CD4-positive, alpha-beta T cell treated with Interleukin-15 for 4 hours (primary cell): ENCODE results near the gene DNAH7.
"Not testable (repeated sequence)": the region's sequence is repeated elsewhere in the genome, so short reads cannot be mapped to it uniquely, and the experiment has no call there.

Source experiments
- DNase-seq: peaks from one replicate; pipeline ENCODE4 v3.0.0-alpha.2; 2020; ENCODE audit warnings: low spot score

Gene DNAH7

DNA sequence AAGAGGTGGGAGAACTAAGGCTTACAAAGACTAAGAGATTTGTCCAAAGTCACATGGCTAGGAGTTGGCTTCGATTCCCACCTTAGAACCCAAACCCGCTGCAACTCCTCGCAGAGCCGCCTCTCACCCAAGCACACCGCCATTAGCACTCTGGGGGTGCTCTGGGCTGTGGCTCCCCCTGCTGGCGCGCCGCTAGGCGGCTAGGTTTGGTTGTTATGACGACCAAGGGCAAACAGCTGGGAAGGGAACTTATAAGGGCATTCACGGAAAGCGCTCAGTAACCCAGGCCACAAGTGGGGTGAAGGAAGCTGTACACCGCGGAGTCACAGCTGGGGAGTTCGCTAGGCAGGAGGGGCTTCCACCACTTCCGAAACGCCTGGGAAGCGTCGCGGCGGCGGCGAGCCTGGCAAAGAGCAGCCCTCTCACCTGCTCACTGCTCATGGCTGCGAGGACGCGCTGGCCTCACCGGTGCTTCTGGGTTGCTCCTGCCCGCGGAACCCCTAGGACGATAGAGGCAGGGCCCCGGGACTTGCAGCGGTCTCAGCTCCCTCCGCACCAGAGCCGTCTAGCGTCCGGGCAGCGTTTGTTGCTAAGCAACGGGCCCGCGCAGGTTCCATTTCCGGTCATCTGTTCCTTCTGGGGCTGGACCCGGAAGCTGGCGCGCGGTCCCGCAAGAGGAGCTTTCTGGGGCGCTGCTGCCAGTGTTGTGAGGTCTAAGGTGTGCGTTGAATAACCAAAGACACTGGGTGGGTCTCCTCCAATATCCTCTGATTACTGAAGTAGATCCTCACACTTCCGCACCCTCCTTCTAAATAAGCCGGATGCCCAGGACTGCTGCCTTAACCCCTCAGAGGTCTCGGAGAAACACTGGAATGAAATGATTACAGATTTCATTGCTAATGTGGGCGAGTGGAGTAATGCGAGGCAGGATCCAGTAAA is at the start of gene DNAH7:
Gene DNAH7, minus strand, starts transcription at position 567 of the 939 bp plus-strand sequence. Its CDS starts 126 bp downstream, at position 441.
- DNase-seq = peak; percentile 97

DNA sequence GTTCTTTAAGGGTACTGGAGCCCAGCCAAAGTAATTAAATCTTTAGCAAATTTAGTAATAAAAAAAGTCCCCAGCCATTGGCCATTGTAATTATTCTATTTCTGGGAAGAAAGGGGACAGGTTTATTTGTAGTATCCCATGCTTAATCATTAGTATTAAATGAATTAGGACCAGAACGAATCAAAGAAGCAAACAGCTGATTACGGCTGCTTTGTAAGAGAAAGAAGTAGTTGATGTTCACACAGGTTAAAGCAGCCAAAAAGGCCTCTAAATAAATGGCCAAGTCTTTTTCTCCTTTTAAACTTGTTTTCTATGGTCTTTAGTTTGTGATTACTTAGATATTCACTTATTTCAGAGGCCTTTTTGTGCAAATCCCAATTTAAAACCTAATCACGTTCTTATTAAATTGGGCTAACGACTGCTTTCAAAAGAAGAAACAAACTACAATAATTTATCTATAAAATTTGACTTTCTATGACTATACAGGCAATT is 48.6 kb upstream of the DNAH7 start:
- DNase-seq = no peak

DNA sequence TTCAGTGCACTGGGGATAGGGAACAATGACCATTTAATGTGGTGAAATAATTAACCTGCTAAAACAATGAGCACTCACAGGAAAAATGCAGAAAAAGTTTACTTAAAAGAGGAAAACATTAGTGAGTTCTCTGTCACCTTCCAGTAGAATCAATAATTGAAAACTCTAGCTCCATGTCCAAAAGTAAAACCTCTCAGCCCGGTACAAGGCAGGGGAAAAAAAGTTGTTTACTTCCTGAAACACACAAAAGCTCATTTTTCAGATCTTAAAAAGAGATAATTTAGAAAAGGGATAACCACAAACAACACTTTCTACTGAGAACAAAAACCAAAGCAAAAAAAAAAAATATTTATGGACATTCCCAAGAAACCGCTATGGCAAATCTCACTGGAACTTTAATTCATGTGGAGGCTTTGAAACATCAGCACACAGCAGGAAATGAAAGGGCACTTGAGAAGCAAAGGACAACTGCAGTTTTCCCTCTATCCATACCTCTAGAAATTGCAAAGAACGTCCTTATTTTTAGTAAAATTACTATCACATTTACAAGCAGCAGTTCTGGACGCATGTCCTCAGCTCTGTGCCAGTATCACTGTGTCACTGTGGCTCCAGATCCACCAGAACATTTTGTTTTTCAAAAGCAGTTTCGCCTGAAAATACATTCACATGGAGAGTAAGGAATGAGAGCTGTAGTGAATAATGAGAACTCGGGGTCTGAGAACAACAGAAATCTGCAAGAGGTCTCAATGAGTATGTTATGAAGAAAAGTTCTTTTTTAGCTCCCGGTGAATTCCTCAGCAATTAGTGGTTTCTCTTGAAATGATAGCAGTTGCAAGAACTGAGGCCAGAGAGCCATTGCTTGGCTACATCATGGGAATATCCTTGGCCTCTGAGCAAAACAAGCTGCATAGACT is 44.7 kb upstream of the DNAH7 start:
- no peak for DNase-seq

DNA sequence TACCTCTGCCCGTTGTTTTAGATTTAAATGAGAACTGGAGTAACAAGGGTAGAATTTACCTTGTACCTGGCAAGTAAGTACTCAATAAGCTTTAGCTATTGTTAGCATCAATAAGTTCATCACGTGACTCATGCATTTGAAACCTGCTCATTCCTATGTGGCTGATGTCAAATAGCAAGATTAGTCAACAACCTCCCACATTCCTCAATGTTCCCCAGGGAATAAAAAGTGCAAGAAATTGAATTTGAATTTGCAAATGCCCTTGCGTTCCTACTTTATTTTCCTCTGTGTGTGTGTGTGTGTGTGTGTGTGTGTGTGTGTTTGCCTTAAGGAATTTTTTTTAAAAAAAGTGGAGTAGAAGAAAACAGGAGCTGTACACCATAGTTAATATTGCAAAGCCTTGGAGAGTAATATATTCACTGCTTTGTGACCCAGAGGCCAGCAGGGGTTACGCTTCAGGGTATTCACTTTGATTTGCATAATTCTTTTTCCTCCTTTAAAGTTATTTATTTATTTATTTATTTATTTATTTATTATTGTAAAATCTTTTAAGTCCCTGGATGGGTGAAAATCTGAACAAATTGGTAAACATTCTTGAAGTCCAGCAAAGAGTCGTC is 43.9 kb upstream of the DNAH7 start:
- DNase-seq = no peak

DNA sequence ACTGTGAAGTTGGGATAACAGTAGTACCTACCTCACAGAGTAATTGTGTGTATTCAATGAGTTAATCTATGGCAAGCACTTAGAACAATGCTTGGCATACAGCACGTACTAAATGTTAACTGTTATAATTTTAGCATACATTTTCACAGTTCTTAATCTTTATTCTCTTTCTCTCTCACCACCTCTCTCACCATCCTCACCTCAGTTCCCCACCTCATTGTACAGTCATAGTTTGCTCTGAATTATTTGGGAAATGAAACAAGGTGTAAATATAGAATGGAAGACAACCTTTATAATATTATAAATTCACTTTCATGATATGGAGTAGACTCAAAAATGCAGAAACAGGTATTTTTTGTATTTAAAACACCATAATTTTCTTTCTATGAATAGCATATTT is 40.0 kb upstream of the DNAH7 start:
- no peak for DNase-seq

DNA sequence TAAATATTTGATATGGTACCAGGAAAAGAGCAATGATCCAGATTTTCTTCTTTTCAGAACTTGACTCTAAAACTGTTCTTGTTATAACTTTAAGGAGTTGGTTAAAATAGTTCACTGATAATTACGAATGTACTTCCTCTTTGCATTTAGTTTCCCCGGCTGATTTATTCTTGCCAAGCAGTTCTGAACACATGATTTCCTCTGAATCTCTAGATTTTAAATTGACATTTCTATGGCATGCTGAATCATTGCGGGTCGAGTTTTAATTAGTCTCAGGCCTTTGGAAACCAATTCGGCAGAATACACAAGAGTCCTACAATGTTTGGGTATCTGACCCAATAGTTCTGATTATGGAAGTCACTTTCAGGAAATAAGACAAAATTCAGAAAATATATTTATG is 37.3 kb upstream of the DNAH7 start:
- DNase-seq = no peak

DNA sequence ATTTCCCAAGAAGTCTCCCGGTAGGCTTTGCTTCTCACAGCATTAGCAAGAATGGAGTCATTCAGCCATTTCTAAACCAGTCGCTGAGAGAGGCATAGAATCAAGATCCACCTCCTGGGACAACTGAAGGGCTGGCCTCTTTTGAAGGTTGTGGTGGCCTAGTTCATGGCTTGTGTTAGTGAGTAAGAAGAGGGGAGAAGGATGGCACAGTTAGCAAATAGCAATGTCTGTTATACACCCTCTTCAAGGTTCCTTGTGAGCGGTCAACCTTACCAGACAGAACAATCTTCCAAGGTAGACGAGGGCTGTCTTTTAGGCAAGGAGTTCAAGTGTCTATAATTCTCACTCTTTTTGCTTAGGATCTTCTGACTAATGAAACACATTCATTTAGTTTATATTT is 35.4 kb upstream of the DNAH7 start:
- DNase-seq = no peak

DNA sequence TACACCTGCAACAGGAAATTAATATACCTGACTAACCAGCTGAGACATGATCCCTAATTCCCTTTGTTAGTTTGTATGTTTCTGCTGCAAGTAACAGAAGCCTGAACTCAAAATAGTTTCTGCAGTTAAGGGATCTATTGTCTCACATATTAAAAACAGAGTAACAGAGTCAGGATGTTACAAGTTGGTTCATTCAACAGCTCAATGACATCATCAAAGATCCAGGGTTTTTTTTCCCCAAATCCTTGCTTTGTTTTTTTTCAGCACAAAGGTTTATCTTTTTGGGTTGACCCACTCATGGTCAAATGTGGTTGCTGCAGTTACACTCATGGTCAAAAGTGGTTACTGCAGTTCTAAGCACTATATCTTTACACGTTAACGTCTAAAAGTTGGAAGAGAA is 35.0 kb upstream of the DNAH7 start:
- DNase-seq = no peak

DNA sequence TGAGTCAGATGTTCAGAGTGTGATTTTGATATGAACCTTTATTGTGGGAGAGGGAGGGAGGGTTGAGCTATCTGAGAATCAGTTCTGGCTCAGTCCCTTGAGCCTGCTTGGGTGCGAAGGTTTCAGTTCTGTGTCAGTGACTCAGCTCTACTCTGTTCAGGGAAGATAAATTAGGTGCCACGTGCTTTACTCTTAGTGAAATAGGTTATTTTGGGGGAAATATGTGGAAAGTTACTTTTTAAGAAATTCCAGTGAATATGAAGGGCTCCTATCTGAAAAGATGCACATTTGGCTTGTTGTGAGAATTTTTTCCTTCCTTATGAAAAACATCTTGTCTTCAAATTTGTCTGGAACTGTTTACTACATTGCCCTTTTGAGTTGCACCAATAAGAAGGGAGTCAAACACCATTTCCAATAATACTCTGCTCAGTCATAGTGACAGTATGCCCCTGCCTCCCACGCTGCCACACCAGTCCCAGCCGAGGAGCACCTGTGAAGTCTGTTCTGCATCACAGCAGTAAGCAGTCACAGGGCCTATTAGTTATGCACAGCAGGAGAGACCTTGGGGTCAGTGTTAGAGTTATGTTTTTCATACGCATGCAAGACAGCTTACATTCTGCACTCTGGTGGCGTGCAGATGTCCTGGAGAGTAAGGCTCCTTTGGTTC is 32.8 kb upstream of the DNAH7 start:
- DNase-seq = no peak

DNA sequence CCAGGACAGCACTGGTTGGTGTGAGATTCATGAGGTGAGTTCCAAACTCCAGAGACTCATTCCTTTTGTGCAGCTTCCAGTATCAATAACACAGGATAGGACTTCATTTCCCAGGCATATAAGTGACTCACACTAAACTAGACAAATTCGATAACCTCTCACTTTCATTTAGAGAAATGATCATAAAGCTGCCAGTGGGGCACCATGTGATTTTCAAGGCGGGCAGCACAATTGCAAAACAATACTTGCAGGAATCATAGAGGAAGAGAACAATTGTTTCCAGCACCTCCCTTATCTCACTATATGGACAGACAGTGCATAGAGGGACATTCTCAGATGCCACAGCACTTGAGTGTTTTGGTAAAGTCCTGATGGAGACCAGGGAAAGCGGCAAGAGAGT is 31.3 kb upstream of the DNAH7 start:
- no peak for DNase-seq

DNA sequence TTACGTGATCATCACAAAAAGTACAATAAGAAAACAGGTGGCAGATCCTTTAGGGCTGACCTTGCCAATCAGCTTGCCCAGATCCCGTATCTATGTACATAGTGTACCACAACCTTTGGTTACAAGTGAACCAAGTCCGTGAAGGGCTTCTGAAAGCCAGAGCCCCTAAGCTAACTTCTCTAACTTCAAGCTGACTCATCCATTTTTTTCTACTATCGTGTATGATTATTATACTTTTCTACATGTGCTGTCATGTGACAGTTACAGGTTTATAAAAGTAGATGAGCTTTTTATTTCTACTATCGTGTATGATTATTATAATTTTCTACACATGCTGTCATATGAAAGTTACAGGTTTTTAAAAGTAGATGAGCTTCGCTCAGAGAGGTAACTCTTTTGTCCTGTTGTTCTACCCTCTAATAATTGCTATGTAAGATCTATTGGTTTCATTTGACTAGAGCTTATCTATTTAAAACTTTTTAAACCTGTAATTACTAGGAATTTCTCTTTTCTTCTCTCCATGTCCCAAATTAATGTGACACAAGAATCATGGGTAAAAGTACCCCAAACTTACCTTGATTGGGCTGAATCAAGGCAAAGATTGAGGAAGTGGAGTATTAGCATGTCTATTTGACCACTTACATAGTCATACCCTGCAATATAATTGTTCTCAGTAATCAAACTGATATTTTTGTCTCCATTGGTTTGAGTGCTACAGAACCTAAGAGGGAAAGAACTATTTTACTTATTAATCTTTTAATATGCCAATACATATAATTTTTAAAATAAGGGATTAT is 29.4 kb upstream of the DNAH7 start:
- DNase-seq = no peak

DNA sequence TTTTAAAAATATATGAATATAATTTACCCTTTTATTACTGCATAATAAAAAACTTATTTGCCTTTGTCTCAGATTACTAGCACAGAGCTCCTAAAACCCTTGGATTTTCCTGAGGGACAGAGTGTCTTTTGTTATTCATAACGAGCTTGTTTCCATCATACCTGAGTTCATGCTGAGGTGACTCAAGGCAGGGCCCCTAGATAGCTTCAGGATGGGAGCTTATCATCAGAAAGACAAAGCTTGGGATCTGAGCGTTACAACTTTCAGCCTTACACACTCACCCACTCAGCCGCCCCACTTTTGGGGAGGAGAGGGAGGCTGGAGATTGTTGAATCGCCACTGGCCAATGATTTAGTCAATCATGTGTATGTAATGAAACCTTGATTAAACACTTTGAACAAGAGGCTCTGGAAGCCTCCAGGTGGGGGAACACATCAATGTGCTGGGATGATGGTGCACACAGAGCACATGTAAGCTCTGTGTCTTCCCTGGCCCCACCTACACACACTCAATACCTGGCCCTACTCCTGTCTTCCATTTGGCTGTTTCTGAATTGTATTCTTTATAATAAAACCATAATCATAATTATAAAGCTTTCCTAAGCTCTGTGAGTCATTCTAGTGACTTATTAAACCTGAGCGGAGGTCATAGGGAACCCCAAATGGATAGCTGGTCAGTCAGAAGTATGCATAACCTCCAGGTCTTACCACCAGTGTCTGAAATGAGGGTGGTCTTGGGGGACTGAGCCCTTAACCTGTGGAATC is 28.5 kb upstream of the DNAH7 start:
- DNase-seq = no peak

DNA sequence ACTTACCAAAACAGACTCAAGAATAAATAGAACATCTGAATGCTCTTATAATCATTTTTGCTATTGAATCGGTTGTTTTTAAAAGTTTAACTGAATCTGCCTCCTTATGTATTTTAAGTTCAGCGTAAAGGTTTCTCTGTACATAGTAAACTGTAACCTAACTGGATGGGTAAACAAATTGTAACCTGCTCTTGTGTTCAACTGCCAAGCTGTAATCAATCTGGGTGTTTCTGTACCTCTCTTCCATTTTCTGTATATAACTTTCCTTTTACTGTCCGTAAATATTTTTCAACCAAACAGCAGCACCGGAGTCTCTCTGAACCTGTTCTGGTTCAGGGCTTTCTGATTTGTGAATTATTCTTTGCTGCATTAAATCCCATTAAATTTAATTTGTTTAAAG is 27.6 kb upstream of the DNAH7 start:
- no peak for DNase-seq

DNA sequence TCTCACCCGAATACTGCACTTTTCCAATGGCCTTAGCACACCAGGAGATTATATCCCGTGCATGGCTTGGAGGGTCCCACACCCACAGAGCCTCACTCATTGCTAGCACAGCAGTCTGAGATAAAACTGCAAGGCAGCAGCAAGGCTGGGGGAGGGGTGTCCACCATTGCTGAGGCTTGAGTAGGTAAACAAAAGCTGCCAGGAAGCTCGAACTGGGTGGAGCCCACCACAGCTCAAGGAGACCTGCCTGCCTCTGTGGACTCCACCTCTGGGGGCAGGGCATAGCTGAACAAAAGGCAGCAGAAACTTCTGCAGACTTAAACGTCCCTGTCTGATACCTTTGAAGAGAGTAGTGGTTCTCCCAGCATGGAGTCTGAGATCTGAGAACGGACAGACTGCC is 20.8 kb upstream of the DNAH7 start:
- not testable (repeated sequence) for DNase-seq

DNA sequence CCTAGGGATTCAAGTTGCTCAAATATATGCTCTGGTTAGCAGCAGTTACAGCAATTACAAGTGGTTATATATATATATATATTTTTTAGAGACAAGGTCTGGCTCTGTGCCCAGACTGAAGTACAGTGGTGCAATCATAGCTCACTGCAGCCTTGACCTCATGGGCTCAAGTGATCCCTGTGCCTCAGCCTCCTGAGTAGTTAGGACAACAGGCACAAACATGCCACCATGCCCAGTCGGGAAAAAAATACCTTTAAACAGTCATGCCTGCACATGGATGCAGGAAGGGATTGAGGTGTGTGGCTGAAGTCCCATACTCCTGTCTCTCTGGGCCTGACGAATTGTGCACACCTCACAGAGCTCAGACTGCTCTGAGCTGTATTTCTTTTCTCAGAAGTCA is 19.6 kb upstream of the DNAH7 start:
- no peak for DNase-seq

DNA sequence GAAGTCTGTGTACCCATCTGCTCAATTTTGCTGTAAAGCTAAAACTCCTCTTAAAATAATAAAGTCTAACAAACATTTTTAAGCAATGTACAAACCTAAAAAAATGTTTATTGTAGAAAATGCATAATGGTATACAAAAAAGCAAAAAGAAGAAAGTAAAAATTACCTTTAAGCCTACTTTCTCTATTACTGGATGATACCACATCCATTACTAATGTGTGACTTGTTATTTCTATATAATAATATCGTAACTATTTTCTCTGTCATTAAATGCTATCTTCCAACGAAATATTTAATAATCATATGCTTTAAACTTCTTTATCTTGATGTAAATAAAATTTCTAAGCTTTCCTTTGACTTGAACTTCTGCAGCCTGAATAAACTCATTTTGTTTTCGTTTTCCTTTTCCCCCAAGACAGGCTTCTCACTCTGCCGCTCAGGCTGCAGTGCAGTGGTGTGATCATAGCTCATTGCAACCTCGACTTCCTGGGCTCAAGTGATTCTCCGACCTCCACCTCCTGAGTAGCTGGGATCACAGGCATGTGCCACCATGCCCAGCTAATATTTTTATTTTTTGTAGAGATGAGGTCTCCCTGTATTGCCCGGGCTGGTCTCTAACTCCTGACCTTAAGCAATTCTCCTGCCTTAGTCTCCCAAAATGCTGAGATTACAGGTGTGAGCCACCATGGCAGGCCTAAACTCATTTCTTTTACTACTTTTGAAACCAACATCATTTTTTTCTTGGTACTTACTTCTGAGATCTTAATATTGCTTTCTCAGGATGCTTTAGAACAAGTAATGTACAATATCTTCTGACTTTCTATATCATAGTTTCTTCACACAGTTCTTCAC is 18.1 kb upstream of the DNAH7 start:
- DNase-seq = no peak

DNA sequence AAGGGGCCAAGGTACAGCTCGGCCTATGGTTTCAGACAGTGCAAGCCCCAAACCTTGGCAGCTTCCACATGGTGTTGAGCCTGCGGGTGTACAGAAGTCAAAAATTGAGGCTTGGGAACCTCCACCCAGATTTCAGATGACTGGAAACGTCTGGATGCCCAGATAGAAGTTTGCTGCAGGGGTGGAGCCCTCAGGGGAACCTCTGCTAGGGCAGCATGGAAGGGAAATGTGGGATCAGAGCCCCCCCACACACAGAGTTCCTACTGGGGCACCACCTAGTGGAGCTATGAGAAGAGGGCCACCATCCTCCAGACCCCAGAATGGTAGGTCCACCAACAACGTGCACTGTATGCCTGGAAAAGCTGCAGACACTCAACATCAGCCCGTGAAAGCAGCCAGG is 15.0 kb upstream of the DNAH7 start:
- DNase-seq = no peak

DNA sequence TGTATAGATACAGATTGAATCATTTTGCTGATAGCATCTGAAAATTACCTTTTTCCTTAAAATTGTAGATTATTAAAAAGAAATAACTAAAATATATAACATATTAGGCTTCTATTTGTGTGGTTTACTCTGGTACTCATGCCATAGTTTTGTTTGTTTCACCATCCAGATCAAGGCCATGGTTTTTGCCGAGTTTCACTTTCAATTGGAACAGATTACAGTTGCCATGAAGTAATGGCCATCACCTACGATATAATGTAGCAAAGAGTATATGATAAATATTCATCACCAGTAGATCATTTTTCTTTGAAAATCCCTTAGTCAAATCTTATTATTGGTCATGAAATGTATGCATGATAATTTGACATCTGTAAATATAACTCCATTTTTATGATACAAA is 11.9 kb upstream of the DNAH7 start:
- peak; percentile 21 for DNase-seq

DNA sequence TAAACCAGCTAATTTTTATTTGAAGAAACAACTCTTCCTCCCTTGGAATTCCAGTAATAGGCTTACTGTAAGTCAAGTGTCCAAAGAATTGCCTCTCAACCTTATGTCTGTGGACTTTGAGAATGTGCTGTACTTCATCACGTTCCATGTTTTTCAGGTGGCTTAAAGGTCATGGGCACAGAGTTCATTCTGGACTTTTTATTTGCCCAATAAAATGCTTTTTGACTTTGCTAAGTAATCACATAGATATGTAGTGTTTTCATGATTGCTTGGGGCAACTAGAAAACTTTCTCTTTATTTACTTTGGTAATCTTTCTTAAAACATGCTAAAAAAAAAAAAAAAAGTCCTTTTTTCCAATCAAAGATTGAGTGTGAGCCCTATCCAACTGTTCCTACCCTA is 10.4 kb upstream of the DNAH7 start:
- no peak for DNase-seq
